IMR-90 (cell line): Measurements from ENCODE around the gene EXOC2. TPM values are rescaled to one million over a fixed set of nuclear protein-coding genes. Genes with fewer than 3 reads are reported as not detected.

Experiments used
- ATAC-seq: fragments of 200-7000 bp; cut with Tn5 transposase; 2 replicates; pipeline ENCODE4 v1.9.1; 2020; ENCODE audit warnings: low read depth, mild to moderate bottlenecking, moderate library complexity
- BruUV-seq: library from RNA; stranded (reverse); fragments of 400-500 nt; replicated peaks from 2 replicates; lab custom pipeline; 2021; lab: Mats Ljungman, UMichigan
- CTCF ChIA-PET: fragments of 300-600 bp; formaldehyde crosslinking; extraction: SDS; loops from one replicate; lab custom pipeline; 2021; ENCODE audit warnings: antibody characterized with exemption; lab: Yijun Ruan, JAX
- POLR2A ChIA-PET: fragments of 300-600 bp; sonication (Branson Sonifier 250); formaldehyde crosslinking; loops from one replicate; lab custom pipeline; 2022; ENCODE audit warnings: antibody characterized with exemption; ENCODE audit not compliant: unreplicated experiment; lab: Charles Lee
- DNase-seq: peaks from one replicate; pipeline ENCODE4 v3.0.0; 2013
- H2AFZ ChIP-seq: replicated peaks from 2 replicates; pipeline ENCODE3; 2013; ENCODE audit warnings: low read length, mild to moderate bottlenecking; ENCODE audit not compliant: poor library complexity
- H2AK5ac ChIP-seq: 2 replicates; pipeline ENCODE4 v1.6.1; 2013; ENCODE audit warnings: low read depth, low read length, inconsistent platforms
- H2AK9ac ChIP-seq: replicated peaks from 2 replicates; pipeline ENCODE3; 2013; ENCODE audit warnings: mild to moderate bottlenecking, low read depth, low read length, moderate library complexity; ENCODE audit not compliant: poor library complexity
- H2BK120ac ChIP-seq: 2 replicates; pipeline ENCODE4 v1.6.1; 2013; ENCODE audit warnings: low read depth, low read length, inconsistent platforms
- H2BK15ac ChIP-seq: 3 replicates; pipeline ENCODE4 v1.6.1; 2013; ENCODE audit warnings: low read depth, low read length, inconsistent platforms
- H2BK20ac ChIP-seq: 2 replicates; pipeline ENCODE4 v1.6.1; 2013; ENCODE audit warnings: low read depth, mild to moderate bottlenecking, inconsistent platforms, low read length, moderate library complexity
- H2BK5ac ChIP-seq: 2 replicates; pipeline ENCODE4 v1.6.1; 2013; ENCODE audit warnings: mild to moderate bottlenecking, low read depth, low read length, inconsistent platforms; ENCODE audit not compliant: poor library complexity, severe bottlenecking
- H3K14ac ChIP-seq: replicated peaks from 2 replicates; pipeline ENCODE4 v1.6.1; 2013; ENCODE audit warnings: low read depth, low read length, inconsistent platforms
- H3K18ac ChIP-seq: 2 replicates; pipeline ENCODE4 v1.6.1; 2013; ENCODE audit warnings: low read depth, low read length, control low read depth
- H3K23ac ChIP-seq: 2 replicates; pipeline ENCODE4 v1.6.1; 2013; ENCODE audit warnings: low read depth, low read length, inconsistent platforms
- H3K27ac ChIP-seq: 2 replicates; pipeline ENCODE4 v1.5.1; 2013; ENCODE audit warnings: mild to moderate bottlenecking, control low read depth, low read length; ENCODE audit not compliant: insufficient read depth
- H3K27me3 ChIP-seq: 2 replicates; pipeline ENCODE4 v1.6.1; 2013; ENCODE audit warnings: low read length; ENCODE audit not compliant: control insufficient read depth, insufficient read depth
- H3K36me3 ChIP-seq: 2 replicates; pipeline ENCODE4 v1.6.1; 2013; ENCODE audit warnings: low read length, mixed read lengths; ENCODE audit not compliant: control insufficient read depth, insufficient read depth
- H3K4ac ChIP-seq: 2 replicates; pipeline ENCODE4 v1.6.1; 2013; ENCODE audit warnings: low read depth, low read length, inconsistent platforms
- H3K4me1 ChIP-seq: 2 replicates; pipeline ENCODE4 v1.6.1; 2013; ENCODE audit warnings: low read length, mixed read lengths; ENCODE audit not compliant: control insufficient read depth, insufficient read depth
- H3K4me2 ChIP-seq: 2 replicates; pipeline ENCODE4 v1.6.1; 2013; ENCODE audit warnings: low read depth, mild to moderate bottlenecking, control low read depth, low read length, moderate library complexity
- H3K4me3 ChIP-seq: 2 replicates; pipeline ENCODE4 v1.5.1; 2013; ENCODE audit warnings: low read depth, mild to moderate bottlenecking, control low read depth, low read length, moderate library complexity; ENCODE audit not compliant: insufficient read depth
- H3K56ac ChIP-seq: 2 replicates; pipeline ENCODE4 v1.6.1; 2013; ENCODE audit warnings: low read length, inconsistent platforms; ENCODE audit not compliant: insufficient read depth; ENCODE audit errors: extremely low read depth
- H3K79me1 ChIP-seq, 2 experiments: 2 replicates each; pipeline ENCODE4 v1.6.1; 2013; ENCODE audit warnings: low read length in 2 of 2, inconsistent platforms in 1 of 2, low read depth in 1 of 2
- H3K9ac ChIP-seq: 2 replicates; pipeline ENCODE4 v1.6.1; 2013; ENCODE audit warnings: low read depth, low read length, control low read depth
- H3K9me1 ChIP-seq: 2 replicates; pipeline ENCODE4 v1.6.1; 2013; ENCODE audit warnings: low read length, inconsistent platforms; ENCODE audit not compliant: insufficient read depth
- H3K9me3 ChIP-seq: 2 replicates; pipeline ENCODE4 v1.6.1; 2013; ENCODE audit warnings: low read length; ENCODE audit not compliant: control insufficient read depth, insufficient read depth
- H4K20me1 ChIP-seq: 2 replicates; pipeline ENCODE4 v1.6.1; 2013; ENCODE audit warnings: low read length, inconsistent platforms; ENCODE audit not compliant: insufficient read depth
- H4K5ac ChIP-seq: 2 replicates; pipeline ENCODE4 v1.6.1; 2013; ENCODE audit warnings: mild to moderate bottlenecking, low read depth, low read length, control low read depth
- H4K8ac ChIP-seq, 2 experiments: 2 replicates each; pipeline ENCODE4 v1.6.1; 2013; ENCODE audit warnings: low read depth in 2 of 2, low read length in 2 of 2, control low read depth in 1 of 2, inconsistent platforms in 1 of 2
- H4K91ac ChIP-seq: 2 replicates; pipeline ENCODE4 v1.6.1; 2013; ENCODE audit warnings: low read depth, low read length, inconsistent platforms; ENCODE audit not compliant: insufficient read depth
- BHLHE40 ChIP-seq: fragments of 150-350 bp; IDR thresholded peaks from 2 replicates; pipeline ENCODE4 v1.6.1; 2016; ENCODE audit warnings: mild to moderate bottlenecking, low read depth, low read length
- CEBPB ChIP-seq: IDR thresholded peaks from 2 replicates; pipeline ENCODE4 v1.6.1; 2012; ENCODE audit warnings: low read depth, low read length, improper control_type of control experiment
- CHD1 ChIP-seq: IDR thresholded peaks from 2 replicates; pipeline ENCODE4 v1.6.1; 2012; ENCODE audit warnings: low read depth, low read length, improper control_type of control experiment
- FOS ChIP-seq: fragments of 150-350 bp; IDR thresholded peaks from 2 replicates; pipeline ENCODE4 v1.6.1; 2016; ENCODE audit warnings: low read depth, low read length
- MAFK ChIP-seq: IDR thresholded peaks from 2 replicates; pipeline ENCODE4 v1.6.1; 2012; ENCODE audit warnings: low read depth, low read length, improper control_type of control experiment
- MAZ ChIP-seq: IDR thresholded peaks from 2 replicates; pipeline ENCODE4 v1.6.1; 2012; ENCODE audit warnings: low read depth, mild to moderate bottlenecking, low read length, improper control_type of control experiment, moderate library complexity, borderline replicate concordance
- MXI1 ChIP-seq: IDR thresholded peaks from 2 replicates; pipeline ENCODE4 v1.6.1; 2012; ENCODE audit warnings: low read depth, mild to moderate bottlenecking, low read length, moderate library complexity, borderline replicate concordance
- NFE2L2 ChIP-seq: fragments of 150-350 bp; IDR thresholded peaks from 2 replicates; pipeline ENCODE4 v1.6.1; 2016; ENCODE audit warnings: low read depth, mild to moderate bottlenecking, low read length
- POLR2A ChIP-seq: IDR thresholded peaks from 2 replicates; pipeline ENCODE4 v1.6.1; 2012; ENCODE audit warnings: mild to moderate bottlenecking, low read depth, low read length
- RAD21 ChIP-seq: IDR thresholded peaks from 2 replicates; pipeline ENCODE4 v1.6.1; 2012; ENCODE audit warnings: low read length, improper control_type of control experiment
- RCOR1 ChIP-seq: IDR thresholded peaks from 2 replicates; pipeline ENCODE4 v1.6.1; 2012; ENCODE audit warnings: mild to moderate bottlenecking, low read length, improper control_type of control experiment; ENCODE audit not compliant: insufficient replicate concordance
- RFX5 ChIP-seq: IDR thresholded peaks from 2 replicates; pipeline ENCODE4 v1.8.0; 2012; ENCODE audit warnings: low read depth, mild to moderate bottlenecking, low read length, moderate library complexity
- SMC3 ChIP-seq: fragments of 150-350 bp; IDR thresholded peaks from 2 replicates; pipeline ENCODE4 v1.6.1; 2016; ENCODE audit warnings: low read depth, mild to moderate bottlenecking, antibody characterized with exemption, low read length, moderate library complexity
- USF2 ChIP-seq: fragments of 150-350 bp; IDR thresholded peaks from 2 replicates; pipeline ENCODE4 v1.6.1; 2017; ENCODE audit warnings: mild to moderate bottlenecking, antibody characterized with exemption, low read length, low read depth
- WGBS, 2 experiments: methylation state at CpG; one replicate each; pipeline versions ENCODE4 v1.1.5 to v1.1.7; 2013; ENCODE audit warnings: missing lambda C conversion rate in 2 of 2; ENCODE audit not compliant: insufficient read length in 1 of 2; ENCODE audit errors: extremely low coverage in 2 of 2; 5-methylcytosine and 5-hydroxymethylcytosine counted together
- dilution Hi-C: fragments of 300-500 bp; cut with HindIII; formaldehyde crosslinking; loops from one replicate; pipeline ENCODE4 v1.14.3; 2018; ENCODE audit warnings: low sequenced_read_pairs; ENCODE audit not compliant: unreplicated experiment
- in situ Hi-C: fragments of 300-500 bp; cut with MboI; formaldehyde crosslinking; loops from 3 replicates; pipeline ENCODE4 v1.14.3; 2019; ENCODE audit warnings: low sequenced_read_pairs, inconsistent platforms, mixed read lengths
- intact Hi-C: fragments of 100-400 bp; cut with micrococcal nuclease; formaldehyde crosslinking; loops from 2 replicates; pipeline ENCODE4 v1.10.0; 2022
- polyA plus RNA-seq, 3 experiments: library from polyadenylated mRNA; depleted of rRNA; stranded (reverse); fragments of >200 nt; gene quantifications; 2 replicates each; pipeline ENCODE4 v1.2.3, GENCODE V29; 2012; ENCODE audit warnings: low replicate concordance in 1 of 3
- total RNA-seq: library from RNA; depleted of rRNA; stranded (reverse); fragments of >200 nt; gene quantifications from 2 replicates; pipeline ENCODE4 v1.2.3, GENCODE V29; 2012
- TF ChIP-seq, protein P1 (sequence below): fragments of 150-350 bp; IDR thresholded peaks from 2 replicates; pipeline ENCODE4 v1.6.1; 2016; ENCODE audit warnings: low read depth, mild to moderate bottlenecking, low read length, moderate library complexity, borderline replicate concordance
- TF ChIP-seq, protein P2 (sequence below): conservative IDR thresholded peaks from 2 replicates; pipeline ENCODE4 v1.5.1; 2012; ENCODE audit warnings: mild to moderate bottlenecking, low read depth, low read length, improper control_type of control experiment

Gene EXOC2
- total and polyA plus RNA-seq, 2 of the 4 experiments (the other 2 are of a cell fraction) = 13.1 to 37.3 TPM

GRCh38 chr6:467111-467510 is 225.8 kb downstream of the EXOC2 start:
- Histone ChIP-seq H3K56ac (no peak overlapping the region), H3K9me3 (no peaks in the 10 kb centered on the region), H2BK5ac (no peak overlapping the region), H3K4me3 (no peak overlapping the region), H3K27me3 (peaks cover 17% of the 10 kb centered on the region), H4K8ac (no peak overlapping the region), H2AK9ac (no peak overlapping the region), H3K27ac (no peak overlapping the region), H4K5ac (no peak overlapping the region), H2AFZ (no peak overlapping the region), H3K9me1 (no peaks in the 10 kb centered on the region), H3K9ac (no peak overlapping the region), H2BK120ac (no peak overlapping the region), H4K91ac (no peak overlapping the region), H3K23ac (no peak overlapping the region), H3K4me1 (no peaks in the 10 kb centered on the region), H3K36me3 (no peaks in the 10 kb centered on the region), H3K14ac (no peak overlapping the region), H3K18ac (no peak overlapping the region), H4K20me1 (no peaks in the 10 kb centered on the region), H2BK20ac (no peak overlapping the region), H3K4ac (no peak overlapping the region), H2AK5ac (no peak overlapping the region), H3K79me1 (no peaks in the 10 kb centered on the region), H3K4me2 (no peak overlapping the region), H2BK15ac (no peak overlapping the region)
- no TSS peak for BruUV-seq
- ChIA-PET POLR2A (no interaction called here), CTCF (no interaction called here)
- TF ChIP-seq, protein P1, sequence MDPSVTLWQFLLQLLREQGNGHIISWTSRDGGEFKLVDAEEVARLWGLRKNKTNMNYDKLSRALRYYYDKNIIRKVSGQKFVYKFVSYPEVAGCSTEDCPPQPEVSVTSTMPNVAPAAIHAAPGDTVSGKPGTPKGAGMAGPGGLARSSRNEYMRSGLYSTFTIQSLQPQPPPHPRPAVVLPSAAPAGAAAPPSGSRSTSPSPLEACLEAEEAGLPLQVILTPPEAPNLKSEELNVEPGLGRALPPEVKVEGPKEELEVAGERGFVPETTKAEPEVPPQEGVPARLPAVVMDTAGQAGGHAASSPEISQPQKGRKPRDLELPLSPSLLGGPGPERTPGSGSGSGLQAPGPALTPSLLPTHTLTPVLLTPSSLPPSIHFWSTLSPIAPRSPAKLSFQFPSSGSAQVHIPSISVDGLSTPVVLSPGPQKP = no peak
- no peak for TF ChIP-seq FOS
- no peak for TF ChIP-seq MAZ
- no peak for TF ChIP-seq CHD1
- no peak for TF ChIP-seq BHLHE40
- TF ChIP-seq POLR2A = no peak
- no peak for TF ChIP-seq CEBPB
- no peak for TF ChIP-seq RCOR1
- TF ChIP-seq MAFK = no peak
- TF ChIP-seq MXI1 = no peak
- TF ChIP-seq, protein P2, sequence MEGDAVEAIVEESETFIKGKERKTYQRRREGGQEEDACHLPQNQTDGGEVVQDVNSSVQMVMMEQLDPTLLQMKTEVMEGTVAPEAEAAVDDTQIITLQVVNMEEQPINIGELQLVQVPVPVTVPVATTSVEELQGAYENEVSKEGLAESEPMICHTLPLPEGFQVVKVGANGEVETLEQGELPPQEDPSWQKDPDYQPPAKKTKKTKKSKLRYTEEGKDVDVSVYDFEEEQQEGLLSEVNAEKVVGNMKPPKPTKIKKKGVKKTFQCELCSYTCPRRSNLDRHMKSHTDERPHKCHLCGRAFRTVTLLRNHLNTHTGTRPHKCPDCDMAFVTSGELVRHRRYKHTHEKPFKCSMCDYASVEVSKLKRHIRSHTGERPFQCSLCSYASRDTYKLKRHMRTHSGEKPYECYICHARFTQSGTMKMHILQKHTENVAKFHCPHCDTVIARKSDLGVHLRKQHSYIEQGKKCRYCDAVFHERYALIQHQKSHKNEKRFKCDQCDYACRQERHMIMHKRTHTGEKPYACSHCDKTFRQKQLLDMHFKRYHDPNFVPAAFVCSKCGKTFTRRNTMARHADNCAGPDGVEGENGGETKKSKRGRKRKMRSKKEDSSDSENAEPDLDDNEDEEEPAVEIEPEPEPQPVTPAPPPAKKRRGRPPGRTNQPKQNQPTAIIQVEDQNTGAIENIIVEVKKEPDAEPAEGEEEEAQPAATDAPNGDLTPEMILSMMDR = no peak
- no peak for TF ChIP-seq SMC3
- no peak for TF ChIP-seq RFX5
- TF ChIP-seq RAD21 = no peak
- TF ChIP-seq NFE2L2 = no peak
- TF ChIP-seq USF2 = no peak
- no CpG with 5 or more reads among the region's 11 CpGs for WGBS, 2 experiments
- DNase-seq (no peak), ATAC-seq (no peak)
- in situ Hi-C loops = no loop called here
- intact Hi-C loops = no loop called here
- dilution Hi-C loops = no loop called here
